Prostate gland (tissue), 2 donors: ENCODE data around the gene VSIG10L2.

Experiments
- CTCF ChIP-seq, 4 experiments: fragments of 200-600 bp in 2 of 4; fragments of 450-650 bp in 2 of 4; sonication (generic) in 2 of 4; IDR thresholded peaks; 1 replicate in 3 of 4; 2 replicates in 1 of 4; pipeline ENCODE4 v1.5.1; 2016 to 2019; ENCODE audit warnings: antibody characterized with exemption in 4 of 4, mild to moderate bottlenecking in 2 of 4, moderate library complexity in 2 of 4
- POLR2AphosphoS5 ChIP-seq: sonication (generic); formaldehyde crosslinking; IDR thresholded peaks from one replicate; pipeline ENCODE4 v1.6.1; 2017; ENCODE audit warnings: antibody characterized with exemption

- TF ChIP-seq POLR2AphosphoS5 (no peak), CTCF (IDR thresholded peaks at IDR 0.05) (no peak)
Observed at GRCh38 chr11:125954123-125954944, 8.5 kb downstream of the VSIG10L2 start.
